Measurements from ENCODE around the gene PDE2A.
A peak's percentile ranks its signal among the peaks of the same experiment; 100 is the strongest.

PDE2A gene

DNA sequence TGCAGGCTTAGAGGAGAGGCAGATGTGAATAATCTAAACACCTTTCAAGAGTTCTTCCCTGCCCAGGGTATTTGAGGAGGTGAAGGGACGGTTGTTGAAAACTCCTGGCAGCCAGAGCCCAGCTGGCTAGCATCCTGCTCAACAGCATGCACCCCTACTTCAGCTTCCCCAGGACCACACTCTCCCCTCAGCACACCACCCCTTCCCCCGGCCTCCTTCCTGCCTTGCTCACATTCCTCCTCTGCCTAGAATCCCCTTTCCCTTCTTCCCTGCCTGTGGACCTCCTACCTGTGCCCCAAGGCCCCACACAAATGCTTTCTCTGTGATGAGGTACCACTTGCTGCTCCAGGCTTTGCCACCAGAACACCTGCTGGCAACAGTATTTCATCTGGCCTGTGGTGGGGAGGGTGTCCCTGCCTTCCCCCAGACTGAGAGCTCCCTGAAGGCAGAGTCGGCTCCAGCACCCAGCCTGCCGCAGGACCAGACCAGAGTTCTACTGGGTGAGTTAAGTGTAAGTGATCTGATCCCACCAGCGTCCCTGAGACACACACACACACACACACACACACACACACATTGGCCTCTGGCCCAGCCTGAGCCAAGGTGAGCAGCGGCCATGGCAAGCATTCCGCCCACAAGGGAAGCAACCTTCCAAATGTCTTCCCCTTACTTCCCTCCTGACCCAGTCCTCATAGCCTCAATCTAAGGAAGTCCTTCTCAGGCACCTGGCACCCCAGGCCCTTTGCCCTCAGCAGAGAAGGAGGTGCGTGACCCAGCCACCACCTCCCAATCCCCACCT is 79.5 kb downstream of the PDE2A start:
- H2AFZ ChIP-seq (ENCODE audit: low read depth, low read length), result no peak overlapping the region
- no peak overlapping the region for H3K27ac ChIP-seq (ENCODE audit: low read length)
- H3K4me3 ChIP-seq (ENCODE audit: low read length), result no peak overlapping the region
- H3K4me1 ChIP-seq (ENCODE audit: low read length), result peaks cover 6% of the 10 kb centered on the region
- TF ChIP-seq EZH2phosphoT487 (IDR thresholded peaks at IDR 0.05; ENCODE audit: low read depth), result no peak
- TF ChIP-seq, protein P1, sequence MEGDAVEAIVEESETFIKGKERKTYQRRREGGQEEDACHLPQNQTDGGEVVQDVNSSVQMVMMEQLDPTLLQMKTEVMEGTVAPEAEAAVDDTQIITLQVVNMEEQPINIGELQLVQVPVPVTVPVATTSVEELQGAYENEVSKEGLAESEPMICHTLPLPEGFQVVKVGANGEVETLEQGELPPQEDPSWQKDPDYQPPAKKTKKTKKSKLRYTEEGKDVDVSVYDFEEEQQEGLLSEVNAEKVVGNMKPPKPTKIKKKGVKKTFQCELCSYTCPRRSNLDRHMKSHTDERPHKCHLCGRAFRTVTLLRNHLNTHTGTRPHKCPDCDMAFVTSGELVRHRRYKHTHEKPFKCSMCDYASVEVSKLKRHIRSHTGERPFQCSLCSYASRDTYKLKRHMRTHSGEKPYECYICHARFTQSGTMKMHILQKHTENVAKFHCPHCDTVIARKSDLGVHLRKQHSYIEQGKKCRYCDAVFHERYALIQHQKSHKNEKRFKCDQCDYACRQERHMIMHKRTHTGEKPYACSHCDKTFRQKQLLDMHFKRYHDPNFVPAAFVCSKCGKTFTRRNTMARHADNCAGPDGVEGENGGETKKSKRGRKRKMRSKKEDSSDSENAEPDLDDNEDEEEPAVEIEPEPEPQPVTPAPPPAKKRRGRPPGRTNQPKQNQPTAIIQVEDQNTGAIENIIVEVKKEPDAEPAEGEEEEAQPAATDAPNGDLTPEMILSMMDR (IDR thresholded peaks at IDR 0.05; ENCODE audit: low read depth, low read length), result no peak
- no peaks in the 10 kb centered on the region for H3K36me3 ChIP-seq (replicated peaks; ENCODE audit: low read depth, low read length)
- no peaks in the 10 kb centered on the region for H3K79me2 ChIP-seq (ENCODE audit: low read length)
- H4K20me1 ChIP-seq (ENCODE audit: insufficient read depth, low read length), result no peaks in the 10 kb centered on the region
- no peaks in the 10 kb centered on the region for H3K9me3 ChIP-seq (ENCODE audit: insufficient read depth, low read length)
- H3K9ac ChIP-seq (ENCODE audit: low read length), result no peak overlapping the region
- H3K4me2 ChIP-seq (ENCODE audit: low read length), result no peak overlapping the region
- H3K27me3 ChIP-seq (ENCODE audit: low read depth, low read length), result peaks cover 79% of the 10 kb centered on the region

DNA sequence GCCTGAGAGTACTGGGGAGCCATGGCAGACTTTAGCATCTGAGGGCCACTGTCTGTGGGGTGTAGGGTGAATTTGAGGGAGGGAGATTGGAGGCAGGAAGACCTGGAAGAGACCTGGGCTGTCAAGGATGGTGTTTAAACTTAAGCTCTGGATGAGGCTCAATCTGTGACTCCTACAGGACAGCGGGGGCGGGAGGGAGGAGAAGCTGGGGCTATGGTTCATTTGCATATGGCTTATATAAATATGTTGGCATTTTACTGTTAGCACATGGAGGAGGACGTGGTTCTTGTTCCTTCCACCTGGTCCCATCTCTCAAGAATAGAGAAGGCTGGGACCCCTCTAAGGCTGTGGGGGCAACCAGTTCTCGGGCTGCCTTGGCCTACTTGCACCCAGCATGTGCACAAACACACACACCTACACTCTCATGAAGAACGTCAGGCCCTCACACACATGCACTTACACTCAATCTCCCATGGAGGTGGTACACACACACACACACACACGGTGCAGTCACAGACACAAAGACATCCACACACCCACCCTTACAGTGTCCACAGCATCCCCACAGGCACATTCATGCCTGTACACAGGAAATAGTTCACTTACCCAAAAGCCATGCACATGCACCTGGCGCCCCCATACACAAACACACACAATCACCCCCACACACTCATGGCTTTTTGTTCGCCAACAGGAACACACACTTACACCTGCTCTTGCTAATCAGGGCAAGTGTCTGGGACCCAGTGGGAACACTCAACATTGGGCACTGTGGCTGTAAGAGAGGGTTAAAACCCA is 81.3 kb downstream of the PDE2A start:
- H3K79me2 ChIP-seq (ENCODE audit: low read length), result no peaks in the 10 kb centered on the region
- H3K4me1 ChIP-seq (ENCODE audit: low read length), result peaks cover 6% of the 10 kb centered on the region
- no peak overlapping the region for H3K4me3 ChIP-seq (ENCODE audit: low read length)
- no peaks in the 10 kb centered on the region for H3K9me3 ChIP-seq (ENCODE audit: insufficient read depth, low read length)
- H4K20me1 ChIP-seq (ENCODE audit: insufficient read depth, low read length), result no peaks in the 10 kb centered on the region
- H3K9ac ChIP-seq (ENCODE audit: low read length), result no peak overlapping the region
- no peak overlapping the region for H3K27ac ChIP-seq (ENCODE audit: low read length)
- no peak overlapping the region for H3K4me2 ChIP-seq (ENCODE audit: low read length)
- no peaks in the 10 kb centered on the region for H3K36me3 ChIP-seq (replicated peaks; ENCODE audit: low read depth, low read length)
- peaks cover 76% of the 10 kb centered on the region for H3K27me3 ChIP-seq (ENCODE audit: low read depth, low read length)
- no peak overlapping the region for H2AFZ ChIP-seq (ENCODE audit: low read depth, low read length)
- no peak for TF ChIP-seq EZH2phosphoT487 (IDR thresholded peaks at IDR 0.05; ENCODE audit: low read depth)
- TF ChIP-seq, protein P1 (IDR thresholded peaks at IDR 0.05; ENCODE audit: low read depth, low read length), result no peak

DNA sequence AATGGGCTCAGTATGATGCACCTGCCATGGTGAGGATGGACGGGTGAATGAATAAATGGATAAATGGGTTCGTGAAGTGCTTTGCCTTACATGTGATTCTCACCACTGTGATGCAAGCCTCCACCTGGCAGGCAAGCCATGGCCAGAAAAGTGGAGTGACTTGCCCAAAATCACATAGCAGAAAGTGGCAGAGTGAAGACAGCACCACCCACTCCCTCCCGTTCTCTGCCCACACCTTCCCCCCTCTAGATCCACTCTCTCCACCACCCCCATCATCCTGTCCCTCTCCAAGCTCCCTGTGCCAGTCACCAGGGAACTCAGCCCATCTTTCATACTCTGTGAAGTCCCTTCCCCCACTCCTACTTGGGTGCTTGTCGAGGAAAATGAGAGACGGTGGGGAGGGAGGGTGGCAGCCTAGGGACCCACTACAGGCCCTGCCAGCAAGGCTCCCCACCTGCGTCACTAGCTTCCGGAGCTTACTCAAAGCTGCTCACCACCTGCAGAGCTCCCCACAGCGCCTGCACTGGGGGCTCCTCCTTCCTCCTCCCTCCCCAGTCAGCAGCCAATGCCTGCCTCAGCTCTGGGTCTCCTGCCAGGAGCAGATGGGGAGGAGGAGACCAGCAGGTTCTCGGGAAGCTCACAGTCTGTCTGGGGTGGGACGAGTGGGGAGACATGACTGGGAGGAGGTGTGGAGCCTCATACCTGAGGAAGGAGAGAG is 82.3 kb downstream of the PDE2A start:
- H3K9me3 ChIP-seq (ENCODE audit: insufficient read depth, low read length), result no peaks in the 10 kb centered on the region
- H2AFZ ChIP-seq (ENCODE audit: low read depth, low read length), result no peak overlapping the region
- no peaks in the 10 kb centered on the region for H3K79me2 ChIP-seq (ENCODE audit: low read length)
- peaks cover 6% of the 10 kb centered on the region for H3K4me1 ChIP-seq (ENCODE audit: low read length)
- H3K27ac ChIP-seq (ENCODE audit: low read length), result no peak overlapping the region
- H4K20me1 ChIP-seq (ENCODE audit: insufficient read depth, low read length), result no peaks in the 10 kb centered on the region
- no peaks in the 10 kb centered on the region for H3K36me3 ChIP-seq (replicated peaks; ENCODE audit: low read depth, low read length)
- peaks cover 67% of the 10 kb centered on the region for H3K27me3 ChIP-seq (ENCODE audit: low read depth, low read length)
- TF ChIP-seq, protein P1 (IDR thresholded peaks at IDR 0.05; ENCODE audit: low read depth, low read length), result no peak
- TF ChIP-seq EZH2phosphoT487 (IDR thresholded peaks at IDR 0.05; ENCODE audit: low read depth), result no peak
- peak overlapping the region; percentile 16; the same call in 1 of the 2 replicates for H3K4me2 ChIP-seq (ENCODE audit: low read length)
- H3K4me3 ChIP-seq (ENCODE audit: low read length), result no peak overlapping the region
- no peak overlapping the region for H3K9ac ChIP-seq (ENCODE audit: low read length)

DNA sequence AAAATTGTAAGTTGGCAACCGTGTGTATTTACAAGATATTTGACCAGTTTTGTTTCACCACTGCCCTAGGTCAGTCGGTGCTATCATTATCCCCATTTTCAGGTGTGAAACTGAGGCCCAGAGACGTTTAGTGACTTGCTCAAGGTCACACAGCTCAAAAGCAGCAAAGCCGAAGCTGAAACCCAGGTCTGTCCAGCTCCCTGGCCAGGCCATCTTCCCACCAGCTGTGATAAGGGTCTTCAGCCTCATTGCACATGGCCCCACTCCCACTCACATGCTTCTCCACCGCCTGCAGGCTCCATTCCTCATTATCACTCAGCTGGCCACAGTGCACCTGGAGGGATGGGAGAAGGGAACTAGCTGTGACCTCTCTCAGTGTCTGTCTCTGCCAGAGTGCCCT is 83.2 kb downstream of the PDE2A start:
- Histone ChIP-seq H3K4me2 (ENCODE audit: low read length) (no peak overlapping the region), H3K9ac (ENCODE audit: low read length) (no peak overlapping the region), H3K4me1 (ENCODE audit: low read length) (peaks cover 9% of the 10 kb centered on the region), H3K27ac (ENCODE audit: low read length) (no peak overlapping the region), H3K27me3 (ENCODE audit: low read depth, low read length) (peaks cover 61% of the 10 kb centered on the region), H2AFZ (ENCODE audit: low read depth, low read length) (no peak overlapping the region), H3K36me3 (replicated peaks; ENCODE audit: low read depth, low read length) (no peaks in the 10 kb centered on the region), H3K9me3 (ENCODE audit: insufficient read depth, low read length) (no peaks in the 10 kb centered on the region), H3K4me3 (ENCODE audit: low read length) (no peak overlapping the region), H3K79me2 (ENCODE audit: low read length) (no peaks in the 10 kb centered on the region), H4K20me1 (ENCODE audit: insufficient read depth, low read length) (no peaks in the 10 kb centered on the region)
- TF ChIP-seq, protein P1 (IDR thresholded peaks at IDR 0.05; ENCODE audit: low read depth, low read length), result no peak
- TF ChIP-seq EZH2phosphoT487 (IDR thresholded peaks at IDR 0.05; ENCODE audit: low read depth), result no peak
